ENCODE results near the gene APOBEC3C.

GRCh38 chr22:38974826-38975175 is 39.3 kb upstream of the APOBEC3C start:
- TF ChIP-seq CTCF (IDR thresholded peaks at IDR 0.05; ENCODE audit: low read depth, low read length, poor library complexity, severe bottlenecking) (no peak), EZH2phosphoT487 (IDR thresholded peaks at IDR 0.05; ENCODE audit: borderline replicate concordance, low read length) (no peak)

Data from DOHH2 (cell line).